ENCODE measurements around the gene IL2RA.
"Not testable (repeated sequence)": the region's sequence is repeated elsewhere in the genome, so short reads cannot be mapped to it uniquely, and the experiment has no call there.

IL2RA gene

GRCh38 chr10:5976512-5977470 is 85.4 kb downstream of the IL2RA start:
- peak; percentile 7 for DNase-seq

GRCh38 chr10:5975641-5976473 is 86.3 kb downstream of the IL2RA start:
- no peak for DNase-seq

GRCh38 chr10:5973069-5973468 is 89.1 kb downstream of the IL2RA start:
- DNase-seq, result no peak

GRCh38 chr10:5971886-5972285 is 90.3 kb downstream of the IL2RA start:
- no peak for DNase-seq

- DNase-seq, result peak; percentile 37
These were observed 90.8 kb downstream of the IL2RA start for GRCh38 chr10:5971315-5971832.

- no peak for DNase-seq
These were observed 91.6 kb downstream of the IL2RA start for GRCh38 chr10:5970527-5970926.

GRCh38 chr10:5970066-5970465 is 92.1 kb downstream of the IL2RA start:
- no peak for DNase-seq

- DNase-seq, result no peak
These were observed 93.3 kb downstream of the IL2RA start for GRCh38 chr10:5968681-5969453.

- no peak for DNase-seq
These were observed 94.0 kb downstream of the IL2RA start for GRCh38 chr10:5968037-5968680.

- no peak for DNase-seq
These were observed 96.9 kb downstream of the IL2RA start for GRCh38 chr10:5965266-5965665.

- DNase-seq, result no peak
These were observed 97.4 kb downstream of the IL2RA start for GRCh38 chr10:5964736-5965135.

- no peak for DNase-seq
These were observed 98.6 kb downstream of the IL2RA start for GRCh38 chr10:5963591-5963990.

GRCh38 chr10:5963071-5963470 is 99.1 kb downstream of the IL2RA start:
- DNase-seq, result no peak

GRCh38 chr10:5962358-5962940 is 99.7 kb downstream of the IL2RA start:
- DNase-seq, result not testable (repeated sequence)

- no peak for DNase-seq
These were observed 100.6 kb downstream of the IL2RA start for GRCh38 chr10:5961405-5962100.

GRCh38 chr10:5960973-5961275 is 101.2 kb downstream of the IL2RA start:
- DNase-seq, result not testable (repeated sequence)
